GM23338 (cell line): Measurements from ENCODE around the gene TMEM33. TPM values are rescaled to one million over a fixed set of nuclear protein-coding genes. Genes with fewer than 3 reads are reported as not detected.

Experiments used
- ATAC-seq: fragments of 200-7000 bp; cut with Tn5 transposase; 3 replicates; pipeline ENCODE4 v1.9.1; 2020
- DNase-seq: peaks from one replicate; pipeline ENCODE4 v3.0.0-alpha.2; 2015; ENCODE audit warnings: low spot score
- H2AFZ ChIP-seq: fragments of 200-600 bp; sonication (generic); 2 replicates; pipeline ENCODE4 v1.8.0; 2016; ENCODE audit warnings: antibody characterized with exemption, mild to moderate bottlenecking, moderate library complexity
- H3F3A ChIP-seq: fragments of 200-600 bp; sonication (generic); replicated peaks from 2 replicates; pipeline ENCODE4 v1.8.0; 2017; ENCODE audit warnings: antibody characterized with exemption, mixed run types, low read depth
- H3K27ac ChIP-seq: fragments of 200-600 bp; sonication (generic); 2 replicates; pipeline ENCODE4 v1.6.1; 2016; ENCODE audit warnings: low read depth
- H3K27me3 ChIP-seq: fragments of 200-600 bp; sonication (generic); 2 replicates; pipeline ENCODE4 v1.8.0; 2016; ENCODE audit warnings: mild to moderate bottlenecking, mixed run types, moderate library complexity; ENCODE audit not compliant: insufficient read depth
- H3K36me3 ChIP-seq: fragments of 200-600 bp; sonication (generic); 2 replicates; pipeline ENCODE4 v1.8.0; 2016; ENCODE audit warnings: mild to moderate bottlenecking; ENCODE audit not compliant: insufficient read depth
- H3K4me1 ChIP-seq: fragments of 200-600 bp; sonication (generic); 2 replicates; pipeline ENCODE4 v1.8.0; 2016; ENCODE audit warnings: mild to moderate bottlenecking, moderate library complexity; ENCODE audit not compliant: insufficient read depth
- H3K4me2 ChIP-seq: fragments of 200-600 bp; sonication (generic); 2 replicates; pipeline ENCODE4 v1.7.1; 2017; ENCODE audit warnings: mixed run types
- H3K4me3 ChIP-seq: fragments of 200-600 bp; sonication (generic); 2 replicates; pipeline ENCODE4 v1.6.1; 2016; ENCODE audit warnings: mixed run types
- H3K79me2 ChIP-seq: fragments of 200-600 bp; sonication (generic); replicated peaks from 2 replicates; pipeline ENCODE4 v1.8.0; 2017; ENCODE audit warnings: mild to moderate bottlenecking; ENCODE audit not compliant: insufficient read depth
- H3K9me2 ChIP-seq: fragments of 200-600 bp; sonication (generic); 2 replicates; pipeline ENCODE4 v1.8.0; 2017; ENCODE audit not compliant: insufficient read depth
- H4K20me1 ChIP-seq: fragments of 200-600 bp; sonication (generic); replicated peaks from 2 replicates; pipeline ENCODE4 v1.8.0; 2017; ENCODE audit warnings: mild to moderate bottlenecking; ENCODE audit not compliant: insufficient read depth
- H3K27ac Mint-ChIP-seq: 2 replicates; pipeline ENCODE4 v1.8.0; 2020; ENCODE audit warnings: inconsistent platforms, mild to moderate bottlenecking, moderate library complexity, mixed read lengths
- H3K27me3 Mint-ChIP-seq: 3 replicates; pipeline ENCODE4 v1.8.0; 2022; ENCODE audit warnings: low read depth, mild to moderate bottlenecking, moderate library complexity, mixed read lengths, inconsistent platforms; ENCODE audit not compliant: insufficient read depth, poor library complexity
- H3K36me3 Mint-ChIP-seq: 3 replicates; pipeline ENCODE4 v1.8.0; 2021; ENCODE audit warnings: low read depth, mild to moderate bottlenecking, inconsistent platforms, moderate library complexity, mixed read lengths
- H3K4me1 Mint-ChIP-seq: 3 replicates; pipeline ENCODE4 v1.8.0; 2020; ENCODE audit warnings: mild to moderate bottlenecking, inconsistent platforms, mixed read lengths
- H3K4me3 Mint-ChIP-seq: 3 replicates; pipeline ENCODE4 v1.8.0; 2021; ENCODE audit warnings: moderate library complexity, mild to moderate bottlenecking, inconsistent platforms, mixed read lengths
- H3K9me3 Mint-ChIP-seq: 3 replicates; pipeline ENCODE4 v1.8.0; 2020; ENCODE audit warnings: moderate library complexity, mild to moderate bottlenecking, inconsistent platforms, mixed read lengths
- CREB1 ChIP-seq: fragments of 250-450 bp; sonication (Bioruptor Pico); IDR thresholded peaks from 2 replicates; pipeline ENCODE4 v1.5.0; 2020; ENCODE audit warnings: low read depth, mild to moderate bottlenecking, moderate library complexity
- ETS1 ChIP-seq: IDR thresholded peaks from 2 replicates; pipeline ENCODE4 v1.6.1; 2016; ENCODE audit warnings: antibody characterized with exemption
- EZH2 ChIP-seq: fragments of 200-600 bp; sonication (generic); IDR thresholded peaks from one replicate; pipeline ENCODE4 v1.8.0; 2017; ENCODE audit warnings: antibody characterized with exemption, mild to moderate bottlenecking, low read depth; ENCODE audit not compliant: unreplicated experiment
- EZH2phosphoT487 ChIP-seq: fragments of 200-600 bp; sonication (generic); IDR thresholded peaks from one replicate; pipeline ENCODE4 v1.8.1; 2018; ENCODE audit warnings: antibody characterized with exemption; ENCODE audit not compliant: unreplicated experiment
- JUNB ChIP-seq: IDR thresholded peaks from one replicate; pipeline ENCODE4 v1.6.1; 2016; ENCODE audit warnings: antibody characterized with exemption; ENCODE audit not compliant: unreplicated experiment
- NANOG ChIP-seq: IDR thresholded peaks from 2 replicates; pipeline ENCODE4 v1.6.1; 2016; ENCODE audit warnings: antibody characterized with exemption, borderline replicate concordance
- POLR2AphosphoS5 ChIP-seq: IDR thresholded peaks from 2 replicates; pipeline ENCODE4 v1.6.1; 2016; ENCODE audit warnings: antibody characterized with exemption, low read depth
- STAT1 ChIP-seq: IDR thresholded peaks from one replicate; pipeline ENCODE4 v1.6.1; 2016; ENCODE audit warnings: antibody characterized with exemption; ENCODE audit not compliant: unreplicated experiment
- ZNF114 ChIP-seq: fragments of 250-450 bp; sonication (Bioruptor Pico); IDR thresholded peaks from 2 replicates; pipeline ENCODE4 v1.5.0; 2020; ENCODE audit warnings: mild to moderate bottlenecking, moderate library complexity
- ZNF331 ChIP-seq: fragments of 250-450 bp; sonication (Bioruptor Pico); IDR thresholded peaks from 2 replicates; pipeline ENCODE4 v1.5.0; 2020; ENCODE audit warnings: low read depth, mild to moderate bottlenecking, moderate library complexity
- polyA plus RNA-seq: library from polyadenylated mRNA; unstranded; fragments of >200 nt; fragmentation: Nextera tagmentation; extraction: Ambion mirVana; gene quantifications from 2 replicates; pipeline ENCODE4 v1.2.1, GENCODE V29; 2016
- total RNA-seq: library from RNA; depleted of rRNA; stranded (reverse); fragments of >200 nt; shearing (Covaris generic); gene quantifications from 2 replicates; pipeline ENCODE4 v1.2.3, GENCODE V29; 2014
- TF ChIP-seq, protein P1 (sequence below), 2 experiments: fragments of 200-600 bp in 1 of 2; sonication (generic) in 1 of 2; conservative IDR thresholded peaks; 2 replicates each; pipeline versions ENCODE4 v1.5.1 to v1.6.1; 2016 to 2017; ENCODE audit warnings: antibody characterized with exemption in 2 of 2, low read depth in 2 of 2, mild to moderate bottlenecking in 2 of 2, moderate library complexity in 1 of 2
- TF ChIP-seq, protein P2 (sequence below): IDR thresholded peaks from one replicate; pipeline ENCODE4 v1.6.1; 2018; ENCODE audit warnings: antibody characterized with exemption; ENCODE audit not compliant: unreplicated experiment
- TF ChIP-seq, protein P3 (sequence below): fragments of 250-450 bp; sonication (Bioruptor Pico); IDR thresholded peaks from 2 replicates; pipeline ENCODE4 v1.5.0; 2020; ENCODE audit warnings: mild to moderate bottlenecking, moderate library complexity

The TMEM33 gene
- total and polyA plus RNA-seq, 2 experiments from 2014 or later, result 46.2 to 117 TPM

- no peak overlapping the region for H2AFZ ChIP-seq
- H3K4me2 ChIP-seq, result no peak overlapping the region
- H3K27ac ChIP-seq, result no peak overlapping the region
- TF ChIP-seq, protein P1, sequence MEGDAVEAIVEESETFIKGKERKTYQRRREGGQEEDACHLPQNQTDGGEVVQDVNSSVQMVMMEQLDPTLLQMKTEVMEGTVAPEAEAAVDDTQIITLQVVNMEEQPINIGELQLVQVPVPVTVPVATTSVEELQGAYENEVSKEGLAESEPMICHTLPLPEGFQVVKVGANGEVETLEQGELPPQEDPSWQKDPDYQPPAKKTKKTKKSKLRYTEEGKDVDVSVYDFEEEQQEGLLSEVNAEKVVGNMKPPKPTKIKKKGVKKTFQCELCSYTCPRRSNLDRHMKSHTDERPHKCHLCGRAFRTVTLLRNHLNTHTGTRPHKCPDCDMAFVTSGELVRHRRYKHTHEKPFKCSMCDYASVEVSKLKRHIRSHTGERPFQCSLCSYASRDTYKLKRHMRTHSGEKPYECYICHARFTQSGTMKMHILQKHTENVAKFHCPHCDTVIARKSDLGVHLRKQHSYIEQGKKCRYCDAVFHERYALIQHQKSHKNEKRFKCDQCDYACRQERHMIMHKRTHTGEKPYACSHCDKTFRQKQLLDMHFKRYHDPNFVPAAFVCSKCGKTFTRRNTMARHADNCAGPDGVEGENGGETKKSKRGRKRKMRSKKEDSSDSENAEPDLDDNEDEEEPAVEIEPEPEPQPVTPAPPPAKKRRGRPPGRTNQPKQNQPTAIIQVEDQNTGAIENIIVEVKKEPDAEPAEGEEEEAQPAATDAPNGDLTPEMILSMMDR (conservative IDR thresholded peaks at IDR 0.05; ENCODE audit: low read depth in 2 of 2), result no peak
- TF ChIP-seq NANOG, result no peak
- no peak for TF ChIP-seq EZH2
- TF ChIP-seq EZH2phosphoT487, result no peak
- TF ChIP-seq JUNB, result no peak
- TF ChIP-seq STAT1, result no peak
- no peak for TF ChIP-seq CREB1
- no peak for TF ChIP-seq ETS1
- TF ChIP-seq ZNF114 (CRISPR knock-in tag), result no peak
- no peak for TF ChIP-seq ZNF331
- TF ChIP-seq, protein P2, sequence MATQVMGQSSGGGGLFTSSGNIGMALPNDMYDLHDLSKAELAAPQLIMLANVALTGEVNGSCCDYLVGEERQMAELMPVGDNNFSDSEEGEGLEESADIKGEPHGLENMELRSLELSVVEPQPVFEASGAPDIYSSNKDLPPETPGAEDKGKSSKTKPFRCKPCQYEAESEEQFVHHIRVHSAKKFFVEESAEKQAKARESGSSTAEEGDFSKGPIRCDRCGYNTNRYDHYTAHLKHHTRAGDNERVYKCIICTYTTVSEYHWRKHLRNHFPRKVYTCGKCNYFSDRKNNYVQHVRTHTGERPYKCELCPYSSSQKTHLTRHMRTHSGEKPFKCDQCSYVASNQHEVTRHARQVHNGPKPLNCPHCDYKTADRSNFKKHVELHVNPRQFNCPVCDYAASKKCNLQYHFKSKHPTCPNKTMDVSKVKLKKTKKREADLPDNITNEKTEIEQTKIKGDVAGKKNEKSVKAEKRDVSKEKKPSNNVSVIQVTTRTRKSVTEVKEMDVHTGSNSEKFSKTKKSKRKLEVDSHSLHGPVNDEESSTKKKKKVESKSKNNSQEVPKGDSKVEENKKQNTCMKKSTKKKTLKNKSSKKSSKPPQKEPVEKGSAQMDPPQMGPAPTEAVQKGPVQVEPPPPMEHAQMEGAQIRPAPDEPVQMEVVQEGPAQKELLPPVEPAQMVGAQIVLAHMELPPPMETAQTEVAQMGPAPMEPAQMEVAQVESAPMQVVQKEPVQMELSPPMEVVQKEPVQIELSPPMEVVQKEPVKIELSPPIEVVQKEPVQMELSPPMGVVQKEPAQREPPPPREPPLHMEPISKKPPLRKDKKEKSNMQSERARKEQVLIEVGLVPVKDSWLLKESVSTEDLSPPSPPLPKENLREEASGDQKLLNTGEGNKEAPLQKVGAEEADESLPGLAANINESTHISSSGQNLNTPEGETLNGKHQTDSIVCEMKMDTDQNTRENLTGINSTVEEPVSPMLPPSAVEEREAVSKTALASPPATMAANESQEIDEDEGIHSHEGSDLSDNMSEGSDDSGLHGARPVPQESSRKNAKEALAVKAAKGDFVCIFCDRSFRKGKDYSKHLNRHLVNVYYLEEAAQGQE, result no peak
- TF ChIP-seq, protein P3, sequence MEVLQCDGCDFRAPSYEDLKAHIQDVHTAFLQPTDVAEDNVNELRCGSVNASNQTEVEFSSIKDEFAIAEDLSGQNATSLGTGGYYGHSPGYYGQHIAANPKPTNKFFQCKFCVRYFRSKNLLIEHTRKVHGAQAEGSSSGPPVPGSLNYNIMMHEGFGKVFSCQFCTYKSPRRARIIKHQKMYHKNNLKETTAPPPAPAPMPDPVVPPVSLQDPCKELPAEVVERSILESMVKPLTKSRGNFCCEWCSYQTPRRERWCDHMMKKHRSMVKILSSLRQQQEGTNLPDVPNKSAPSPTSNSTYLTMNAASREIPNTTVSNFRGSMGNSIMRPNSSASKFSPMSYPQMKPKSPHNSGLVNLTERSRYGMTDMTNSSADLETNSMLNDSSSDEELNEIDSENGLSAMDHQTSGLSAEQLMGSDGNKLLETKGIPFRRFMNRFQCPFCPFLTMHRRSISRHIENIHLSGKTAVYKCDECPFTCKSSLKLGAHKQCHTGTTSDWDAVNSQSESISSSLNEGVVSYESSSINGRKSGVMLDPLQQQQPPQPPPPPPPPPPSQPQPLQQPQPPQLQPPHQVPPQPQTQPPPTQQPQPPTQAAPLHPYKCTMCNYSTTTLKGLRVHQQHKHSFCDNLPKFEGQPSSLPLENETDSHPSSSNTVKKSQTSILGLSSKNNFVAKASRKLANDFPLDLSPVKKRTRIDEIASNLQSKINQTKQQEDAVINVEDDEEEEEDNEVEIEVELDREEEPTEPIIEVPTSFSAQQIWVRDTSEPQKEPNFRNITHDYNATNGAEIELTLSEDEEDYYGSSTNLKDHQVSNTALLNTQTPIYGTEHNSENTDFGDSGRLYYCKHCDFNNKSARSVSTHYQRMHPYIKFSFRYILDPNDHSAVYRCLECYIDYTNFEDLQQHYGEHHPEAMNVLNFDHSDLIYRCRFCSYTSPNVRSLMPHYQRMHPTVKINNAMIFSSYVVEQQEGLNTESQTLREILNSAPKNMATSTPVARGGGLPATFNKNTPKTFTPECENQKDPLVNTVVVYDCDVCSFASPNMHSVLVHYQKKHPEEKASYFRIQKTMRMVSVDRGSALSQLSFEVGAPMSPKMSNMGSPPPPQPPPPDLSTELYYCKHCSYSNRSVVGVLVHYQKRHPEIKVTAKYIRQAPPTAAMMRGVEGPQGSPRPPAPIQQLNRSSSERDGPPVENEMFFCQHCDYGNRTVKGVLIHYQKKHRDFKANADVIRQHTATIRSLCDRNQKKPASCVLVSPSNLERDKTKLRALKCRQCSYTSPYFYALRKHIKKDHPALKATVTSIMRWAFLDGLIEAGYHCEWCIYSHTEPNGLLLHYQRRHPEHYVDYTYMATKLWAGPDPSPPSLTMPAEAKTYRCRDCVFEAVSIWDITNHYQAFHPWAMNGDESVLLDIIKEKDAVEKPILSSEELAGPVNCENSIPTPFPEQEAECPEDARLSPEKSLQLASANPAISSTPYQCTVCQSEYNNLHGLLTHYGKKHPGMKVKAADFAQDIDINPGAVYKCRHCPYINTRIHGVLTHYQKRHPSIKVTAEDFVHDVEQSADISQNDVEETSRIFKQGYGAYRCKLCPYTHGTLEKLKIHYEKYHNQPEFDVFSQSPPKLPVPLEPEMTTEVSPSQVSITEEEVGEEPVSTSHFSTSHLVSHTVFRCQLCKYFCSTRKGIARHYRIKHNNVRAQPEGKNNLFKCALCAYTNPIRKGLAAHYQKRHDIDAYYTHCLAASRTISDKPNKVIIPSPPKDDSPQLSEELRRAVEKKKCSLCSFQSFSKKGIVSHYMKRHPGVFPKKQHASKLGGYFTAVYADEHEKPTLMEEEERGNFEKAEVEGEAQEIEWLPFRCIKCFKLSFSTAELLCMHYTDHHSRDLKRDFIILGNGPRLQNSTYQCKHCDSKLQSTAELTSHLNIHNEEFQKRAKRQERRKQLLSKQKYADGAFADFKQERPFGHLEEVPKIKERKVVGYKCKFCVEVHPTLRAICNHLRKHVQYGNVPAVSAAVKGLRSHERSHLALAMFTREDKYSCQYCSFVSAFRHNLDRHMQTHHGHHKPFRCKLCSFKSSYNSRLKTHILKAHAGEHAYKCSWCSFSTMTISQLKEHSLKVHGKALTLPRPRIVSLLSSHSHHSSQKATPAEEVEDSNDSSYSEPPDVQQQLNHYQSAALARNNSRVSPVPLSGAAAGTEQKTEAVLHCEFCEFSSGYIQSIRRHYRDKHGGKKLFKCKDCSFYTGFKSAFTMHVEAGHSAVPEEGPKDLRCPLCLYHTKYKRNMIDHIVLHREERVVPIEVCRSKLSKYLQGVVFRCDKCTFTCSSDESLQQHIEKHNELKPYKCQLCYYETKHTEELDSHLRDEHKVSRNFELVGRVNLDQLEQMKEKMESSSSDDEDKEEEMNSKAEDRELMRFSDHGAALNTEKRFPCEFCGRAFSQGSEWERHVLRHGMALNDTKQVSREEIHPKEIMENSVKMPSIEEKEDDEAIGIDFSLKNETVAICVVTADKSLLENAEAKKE (CRISPR knock-in tag), result no peak
- no peak for TF ChIP-seq POLR2AphosphoS5
- Mint-ChIP-seq H3K9me3 (peaks cover 34% of the 10 kb centered on the region), H3K36me3 (peaks cover 21% of the 10 kb centered on the region; the same call in 2 of the 3 replicates), H3K27me3 (peaks cover 33% of the 10 kb centered on the region), H3K4me1 (no peaks in the 10 kb centered on the region), H3K4me3 (no peak overlapping the region), H3K27ac (no peak overlapping the region)
- peaks cover 10% of the 10 kb centered on the region; the same call in 1 of the 2 replicates for H3K9me2 ChIP-seq
- H3K4me1 ChIP-seq, result no peaks in the 10 kb centered on the region
- ATAC-seq, result no peak
- no peaks in the 10 kb centered on the region for H4K20me1 ChIP-seq
- H3K36me3 ChIP-seq, result no peaks in the 10 kb centered on the region
- no peaks in the 10 kb centered on the region for H3K79me2 ChIP-seq
- H3K27me3 ChIP-seq, result peaks cover 28% of the 10 kb centered on the region
- no peak overlapping the region for H3K4me3 ChIP-seq
- H3F3A ChIP-seq, result no peaks in the 10 kb centered on the region
- no peak for DNase-seq
Observed at GRCh38 chr4:41918278-41918677, 17.0 kb upstream of the TMEM33 start.
